Osteocyte (in vitro differentiated cells): ENCODE results near the gene RASD2. TPM values are rescaled to one million over a fixed set of nuclear protein-coding genes. Genes with fewer than 3 reads are reported as not detected.

Experiments used
- DNase-seq: peaks from one replicate; pipeline ENCODE4 v3.0.0; 2021; ENCODE audit warnings: mixed read lengths; ENCODE audit not compliant: unreplicated experiment; ENCODE audit errors: extremely low spot score
- H3K27ac Mint-ChIP-seq: one replicate; pipeline ENCODE4 v1.8.0; 2021; ENCODE audit warnings: mild to moderate bottlenecking, mixed read lengths; ENCODE audit not compliant: unreplicated experiment
- H3K27me3 Mint-ChIP-seq: one replicate; pipeline ENCODE4 v1.8.0; 2021; ENCODE audit warnings: mixed read lengths; ENCODE audit not compliant: unreplicated experiment
- H3K36me3 Mint-ChIP-seq: one replicate; pipeline ENCODE4 v1.8.0; 2021; ENCODE audit warnings: mixed read lengths; ENCODE audit not compliant: unreplicated experiment
- H3K4me1 Mint-ChIP-seq: one replicate; pipeline ENCODE4 v1.8.0; 2021; ENCODE audit warnings: mixed read lengths; ENCODE audit not compliant: unreplicated experiment
- H3K4me3 Mint-ChIP-seq: one replicate; pipeline ENCODE4 v1.8.0; 2021; ENCODE audit warnings: mild to moderate bottlenecking, moderate library complexity, mixed read lengths; ENCODE audit not compliant: unreplicated experiment
- H3K9me3 Mint-ChIP-seq: one replicate; pipeline ENCODE4 v1.8.0; 2021; ENCODE audit warnings: mixed read lengths; ENCODE audit not compliant: unreplicated experiment
- CTCF ChIP-seq: fragments of 200-600 bp; sonication (generic); IDR thresholded peaks from 2 replicates; pipeline ENCODE4 v1.5.0; 2021; ENCODE audit warnings: antibody characterized with exemption, mild to moderate bottlenecking, moderate library complexity
- total RNA-seq: library from RNA; stranded (reverse); gene quantifications from 2 replicates; pipeline ENCODE4 v1.2.1, GENCODE V29; 2021

Gene RASD2
- total RNA-seq, 1 donor from 2014 or later = not detected

GRCh38 chr22:35601013-35601580 lies 60.5 kb downstream of the RASD2 start:
- Mint-ChIP-seq H3K4me3 (no peak overlapping the region), H3K9me3 (no peaks in the 10 kb centered on the region), H3K4me1 (no peaks in the 10 kb centered on the region), H3K27me3 (peaks cover 8% of the 10 kb centered on the region), H3K36me3 (no peaks in the 10 kb centered on the region), H3K27ac (no peak overlapping the region)
- no peak for DNase-seq
- TF ChIP-seq CTCF = no peak

- Mint-ChIP-seq H3K9me3 (no peaks in the 10 kb centered on the region), H3K36me3 (no peaks in the 10 kb centered on the region), H3K4me3 (no peak overlapping the region), H3K4me1 (no peaks in the 10 kb centered on the region), H3K27ac (no peak overlapping the region), H3K27me3 (peaks cover 13% of the 10 kb centered on the region)
- DNase-seq = no peak
- TF ChIP-seq CTCF = no peak
Observed at GRCh38 chr22:35601743-35602615, 61.3 kb downstream of the RASD2 start.

Other genes starting within 250 kb of the RASD2 start
- 55.5 and 57.6 TPM in 2 replicates for gene TOM1, start 240.9 kb upstream of the RASD2 start, total RNA-seq
- gene HMOX1, start 159.7 kb upstream of the RASD2 start, total RNA-seq = 37.2 and 44.3 TPM in 2 replicates
- 26.4 and 28.5 TPM in 2 replicates for gene MCM5, start 140.7 kb upstream of the RASD2 start, total RNA-seq
- not detected in 2 replicates for gene MB, start 76.5 kb downstream of the RASD2 start, total RNA-seq
- gene APOL6, start 107.6 kb downstream of the RASD2 start, total RNA-seq = 11.8 and 14.3 TPM in 2 replicates
- not detected in 2 replicates for gene APOL5, start 177.0 kb downstream of the RASD2 start, total RNA-seq